Measurements from ENCODE around the gene GPX3. TPM values are rescaled to one million over a fixed set of nuclear protein-coding genes. Genes with fewer than 3 reads are reported as not detected.

Gene GPX3
- total and polyA plus RNA-seq, 2 of the 13 experiments (the other 11 are each of a cell fraction or from before 2014, with no cell fraction given) = 33.8 to 1,892 TPM

DNA sequence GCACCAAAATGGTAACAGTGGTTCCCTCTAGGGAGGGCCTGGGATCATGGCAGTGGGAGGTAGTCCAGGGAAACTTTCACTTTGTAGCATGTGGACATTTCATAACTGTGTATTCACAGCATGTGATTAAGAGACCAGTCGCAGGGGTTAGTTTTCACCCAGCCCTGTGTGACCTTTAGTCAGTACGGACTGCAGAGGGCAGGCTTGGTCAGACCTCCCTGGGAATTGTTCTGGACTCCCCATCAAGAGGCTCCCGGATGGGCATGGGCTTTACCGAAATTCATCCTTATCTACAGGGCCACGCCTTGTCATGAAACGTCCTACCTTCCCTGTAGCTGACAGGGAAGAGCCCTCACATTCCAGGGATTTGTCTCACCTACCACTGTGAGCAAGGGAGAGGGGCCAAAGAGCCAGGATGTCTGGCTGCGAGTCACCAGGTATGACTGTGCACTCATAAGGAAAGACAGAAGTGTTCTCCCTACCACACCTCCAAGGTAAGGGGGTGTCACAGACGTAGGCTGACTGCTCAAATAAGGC lies 19.9 kb downstream of the GPX3 start (continued):
- TF ChIP-seq, protein P1, sequence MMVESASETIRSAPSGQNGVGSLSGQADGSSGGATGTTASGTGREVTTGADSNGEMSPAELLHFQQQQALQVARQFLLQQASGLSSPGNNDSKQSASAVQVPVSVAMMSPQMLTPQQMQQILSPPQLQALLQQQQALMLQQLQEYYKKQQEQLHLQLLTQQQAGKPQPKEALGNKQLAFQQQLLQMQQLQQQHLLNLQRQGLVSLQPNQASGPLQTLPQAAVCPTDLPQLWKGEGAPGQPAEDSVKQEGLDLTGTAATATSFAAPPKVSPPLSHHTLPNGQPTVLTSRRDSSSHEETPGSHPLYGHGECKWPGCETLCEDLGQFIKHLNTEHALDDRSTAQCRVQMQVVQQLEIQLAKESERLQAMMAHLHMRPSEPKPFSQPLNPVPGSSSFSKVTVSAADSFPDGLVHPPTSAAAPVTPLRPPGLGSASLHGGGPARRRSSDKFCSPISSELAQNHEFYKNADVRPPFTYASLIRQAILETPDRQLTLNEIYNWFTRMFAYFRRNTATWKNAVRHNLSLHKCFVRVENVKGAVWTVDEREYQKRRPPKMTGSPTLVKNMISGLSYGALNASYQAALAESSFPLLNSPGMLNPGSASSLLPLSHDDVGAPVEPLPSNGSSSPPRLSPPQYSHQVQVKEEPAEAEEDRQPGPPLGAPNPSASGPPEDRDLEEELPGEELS (CRISPR knock-in tag; IDR thresholded peaks at IDR 0.05) = 0 out of 2 replicates have a peak, but pooled peaks have one; percentile 13
- TF ChIP-seq, protein P2, sequence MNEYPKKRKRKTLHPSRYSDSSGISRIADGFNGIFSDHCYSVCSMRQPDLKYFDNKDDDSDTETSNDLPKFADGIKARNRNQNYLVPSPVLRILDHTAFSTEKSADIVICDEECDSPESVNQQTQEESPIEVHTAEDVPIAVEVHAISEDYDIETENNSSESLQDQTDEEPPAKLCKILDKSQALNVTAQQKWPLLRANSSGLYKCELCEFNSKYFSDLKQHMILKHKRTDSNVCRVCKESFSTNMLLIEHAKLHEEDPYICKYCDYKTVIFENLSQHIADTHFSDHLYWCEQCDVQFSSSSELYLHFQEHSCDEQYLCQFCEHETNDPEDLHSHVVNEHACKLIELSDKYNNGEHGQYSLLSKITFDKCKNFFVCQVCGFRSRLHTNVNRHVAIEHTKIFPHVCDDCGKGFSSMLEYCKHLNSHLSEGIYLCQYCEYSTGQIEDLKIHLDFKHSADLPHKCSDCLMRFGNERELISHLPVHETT (CRISPR knock-in tag; conservative IDR thresholded peaks at IDR 0.05) = no peak
- peak; percentile 45 for TF ChIP-seq CEBPG (CRISPR knock-in tag; IDR thresholded peaks at IDR 0.05)
- no peak for TF ChIP-seq ELF1 (CRISPR knock-in tag; IDR thresholded peaks at IDR 0.05)
- TF ChIP-seq ZNF224 (CRISPR knock-in tag; IDR thresholded peaks at IDR 0.05) = no peak
- no peak for TF ChIP-seq AGO1 (IDR thresholded peaks at IDR 0.05; ENCODE audit: low read depth, low read length, poor library complexity, severe bottlenecking)
- TF ChIP-seq MBNL3 (CRISPR knock-in tag; conservative IDR thresholded peaks at IDR 0.05) = no peak
- peak; percentile 35 for TF ChIP-seq SMC3 (IDR thresholded peaks at IDR 0.05; ENCODE audit: low read length)
- 0 out of 2 replicates have a peak, but pooled peaks have one; percentile 14 for TF ChIP-seq MIER3 (CRISPR knock-in tag; IDR thresholded peaks at IDR 0.05; ENCODE audit: borderline replicate concordance)
- TF ChIP-seq REPIN1 (CRISPR knock-in tag; IDR thresholded peaks at IDR 0.05; ENCODE audit: borderline replicate concordance, low read depth) = no peak
- TF ChIP-seq ASH2L (IDR thresholded peaks at IDR 0.05; ENCODE audit: insufficient read length, low read depth, low read length) = no peak
- TF ChIP-seq, protein P3, sequence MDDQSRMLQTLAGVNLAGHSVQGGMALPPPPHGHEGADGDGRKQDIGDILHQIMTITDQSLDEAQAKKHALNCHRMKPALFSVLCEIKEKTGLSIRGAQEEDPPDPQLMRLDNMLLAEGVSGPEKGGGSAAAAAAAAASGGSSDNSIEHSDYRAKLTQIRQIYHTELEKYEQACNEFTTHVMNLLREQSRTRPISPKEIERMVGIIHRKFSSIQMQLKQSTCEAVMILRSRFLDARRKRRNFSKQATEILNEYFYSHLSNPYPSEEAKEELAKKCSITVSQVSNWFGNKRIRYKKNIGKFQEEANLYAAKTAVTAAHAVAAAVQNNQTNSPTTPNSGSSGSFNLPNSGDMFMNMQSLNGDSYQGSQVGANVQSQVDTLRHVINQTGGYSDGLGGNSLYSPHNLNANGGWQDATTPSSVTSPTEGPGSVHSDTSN (CRISPR knock-in tag; IDR thresholded peaks at IDR 0.05; ENCODE audit: borderline replicate concordance) = no peak
- TF ChIP-seq RELA (CRISPR knock-in tag; IDR thresholded peaks at IDR 0.05) = no peak
- TF ChIP-seq, protein P4, sequence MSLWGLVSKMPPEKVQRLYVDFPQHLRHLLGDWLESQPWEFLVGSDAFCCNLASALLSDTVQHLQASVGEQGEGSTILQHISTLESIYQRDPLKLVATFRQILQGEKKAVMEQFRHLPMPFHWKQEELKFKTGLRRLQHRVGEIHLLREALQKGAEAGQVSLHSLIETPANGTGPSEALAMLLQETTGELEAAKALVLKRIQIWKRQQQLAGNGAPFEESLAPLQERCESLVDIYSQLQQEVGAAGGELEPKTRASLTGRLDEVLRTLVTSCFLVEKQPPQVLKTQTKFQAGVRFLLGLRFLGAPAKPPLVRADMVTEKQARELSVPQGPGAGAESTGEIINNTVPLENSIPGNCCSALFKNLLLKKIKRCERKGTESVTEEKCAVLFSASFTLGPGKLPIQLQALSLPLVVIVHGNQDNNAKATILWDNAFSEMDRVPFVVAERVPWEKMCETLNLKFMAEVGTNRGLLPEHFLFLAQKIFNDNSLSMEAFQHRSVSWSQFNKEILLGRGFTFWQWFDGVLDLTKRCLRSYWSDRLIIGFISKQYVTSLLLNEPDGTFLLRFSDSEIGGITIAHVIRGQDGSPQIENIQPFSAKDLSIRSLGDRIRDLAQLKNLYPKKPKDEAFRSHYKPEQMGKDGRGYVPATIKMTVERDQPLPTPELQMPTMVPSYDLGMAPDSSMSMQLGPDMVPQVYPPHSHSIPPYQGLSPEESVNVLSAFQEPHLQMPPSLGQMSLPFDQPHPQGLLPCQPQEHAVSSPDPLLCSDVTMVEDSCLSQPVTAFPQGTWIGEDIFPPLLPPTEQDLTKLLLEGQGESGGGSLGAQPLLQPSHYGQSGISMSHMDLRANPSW (CRISPR knock-in tag; IDR thresholded peaks at IDR 0.05; ENCODE audit: borderline replicate concordance) = no peak
- TF ChIP-seq PAWR (CRISPR knock-in tag; IDR thresholded peaks at IDR 0.05; ENCODE audit: borderline replicate concordance) = no peak
- no peak for TF ChIP-seq ZBTB42 (CRISPR knock-in tag; IDR thresholded peaks at IDR 0.05)
- TF ChIP-seq ZFX (CRISPR knock-in tag; IDR thresholded peaks at IDR 0.05; ENCODE audit: low read depth) = no peak
- TF ChIP-seq TARDBP (CRISPR knock-in tag; IDR thresholded peaks at IDR 0.05) = no peak; the same call in 1 of the 2 replicates
- TF ChIP-seq, protein P5, sequence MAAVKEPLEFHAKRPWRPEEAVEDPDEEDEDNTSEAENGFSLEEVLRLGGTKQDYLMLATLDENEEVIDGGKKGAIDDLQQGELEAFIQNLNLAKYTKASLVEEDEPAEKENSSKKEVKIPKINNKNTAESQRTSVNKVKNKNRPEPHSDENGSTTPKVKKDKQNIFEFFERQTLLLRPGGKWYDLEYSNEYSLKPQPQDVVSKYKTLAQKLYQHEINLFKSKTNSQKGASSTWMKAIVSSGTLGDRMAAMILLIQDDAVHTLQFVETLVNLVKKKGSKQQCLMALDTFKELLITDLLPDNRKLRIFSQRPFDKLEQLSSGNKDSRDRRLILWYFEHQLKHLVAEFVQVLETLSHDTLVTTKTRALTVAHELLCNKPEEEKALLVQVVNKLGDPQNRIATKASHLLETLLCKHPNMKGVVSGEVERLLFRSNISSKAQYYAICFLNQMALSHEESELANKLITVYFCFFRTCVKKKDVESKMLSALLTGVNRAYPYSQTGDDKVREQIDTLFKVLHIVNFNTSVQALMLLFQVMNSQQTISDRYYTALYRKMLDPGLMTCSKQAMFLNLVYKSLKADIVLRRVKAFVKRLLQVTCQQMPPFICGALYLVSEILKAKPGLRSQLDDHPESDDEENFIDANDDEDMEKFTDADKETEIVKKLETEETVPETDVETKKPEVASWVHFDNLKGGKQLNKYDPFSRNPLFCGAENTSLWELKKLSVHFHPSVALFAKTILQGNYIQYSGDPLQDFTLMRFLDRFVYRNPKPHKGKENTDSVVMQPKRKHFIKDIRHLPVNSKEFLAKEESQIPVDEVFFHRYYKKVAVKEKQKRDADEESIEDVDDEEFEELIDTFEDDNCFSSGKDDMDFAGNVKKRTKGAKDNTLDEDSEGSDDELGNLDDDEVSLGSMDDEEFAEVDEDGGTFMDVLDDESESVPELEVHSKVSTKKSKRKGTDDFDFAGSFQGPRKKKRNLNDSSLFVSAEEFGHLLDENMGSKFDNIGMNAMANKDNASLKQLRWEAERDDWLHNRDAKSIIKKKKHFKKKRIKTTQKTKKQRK (IDR thresholded peaks at IDR 0.05; ENCODE audit: low read length) = no peak
- TF ChIP-seq ZFP36 (IDR thresholded peaks at IDR 0.05; ENCODE audit: borderline replicate concordance, low read depth, low read length, partially characterized antibody) = no peak
